Measurements from ENCODE around the gene GAS7. TPM values are rescaled to one million over a fixed set of nuclear protein-coding genes. Genes with fewer than 3 reads are reported as not detected.

The GAS7 gene
- total RNA-seq, 6 experiments from 2014 or later = 1.6 to 7.1 (median 2.7) TPM

GRCh38 chr17:9928601-9929333 is 269.6 kb downstream of the GAS7 start:
- H3K36me3 ChIP-seq = no peaks in the 10 kb centered on the region
- no peak overlapping the region for H3K27ac ChIP-seq
- TF ChIP-seq POLR2A (IDR thresholded peaks at IDR 0.05) (no peak), CTCF (IDR thresholded peaks at IDR 0.05) (peak in 2 of 4 donors; percentile 21 to 22)
- 37% methylated on average over 8 of the region's 13 CpGs for WGBS (ENCODE audit: insufficient coverage, low coverage, low lambda C conversion rate, missing lambda C conversion rate)
- intact Hi-C loops (cut with DNase I) = no loop called here
- no peaks in the 10 kb centered on the region for H3K27me3 ChIP-seq
- ATAC-seq (no peak), DNase-seq (peak in 1 of 3 donors; percentile 11)
- no peaks in the 10 kb centered on the region for H3K4me1 ChIP-seq
- no peak overlapping the region for H3K4me3 ChIP-seq
- no peaks in the 10 kb centered on the region for H3K9me3 ChIP-seq

GRCh38 chr17:9926150-9926804 is 272.1 kb downstream of the GAS7 start:
- H3K9me3 ChIP-seq = no peaks in the 10 kb centered on the region
- intact Hi-C loops (cut with DNase I) = no loop called here
- TF ChIP-seq POLR2A (IDR thresholded peaks at IDR 0.05) (no peak), CTCF (IDR thresholded peaks at IDR 0.05) (no peak)
- 55% methylated on average over 2 of the region's 21 CpGs for WGBS (ENCODE audit: insufficient coverage, low coverage, low lambda C conversion rate, missing lambda C conversion rate)
- H3K4me1 ChIP-seq = no peaks in the 10 kb centered on the region
- H3K27ac ChIP-seq = no peak overlapping the region
- no peaks in the 10 kb centered on the region for H3K27me3 ChIP-seq
- H3K4me3 ChIP-seq = no peak overlapping the region
- H3K36me3 ChIP-seq = no peaks in the 10 kb centered on the region
- no peak for ATAC-seq
- DNase-seq = no peak

- Histone ChIP-seq H3K4me1 (no peaks in the 10 kb centered on the region), H3K27ac (no peak overlapping the region), H3K4me3 (no peak overlapping the region), H3K27me3 (no peaks in the 10 kb centered on the region), H3K9me3 (no peaks in the 10 kb centered on the region), H3K36me3 (no peaks in the 10 kb centered on the region)
- WGBS (ENCODE audit: insufficient coverage, low coverage, low lambda C conversion rate, missing lambda C conversion rate) = 33% methylated on average over 1 of the region's 11 CpGs
- TF ChIP-seq POLR2A (IDR thresholded peaks at IDR 0.05) (no peak), CTCF (IDR thresholded peaks at IDR 0.05) (no peak)
- peak in 1 of 4 donors; percentile 10 for ATAC-seq
- intact Hi-C loops (cut with DNase I) = no loop called here
- no peak for DNase-seq
These were observed 272.9 kb downstream of the GAS7 start for GRCh38 chr17:9925457-9925856.

- peak; percentile 70 to 87 (median 78) for TF ChIP-seq CTCF (IDR thresholded peaks at IDR 0.05)
- no peak for TF ChIP-seq POLR2A (IDR thresholded peaks at IDR 0.05)
- no peaks in the 10 kb centered on the region for H3K9me3 ChIP-seq
- no peak overlapping the region for H3K4me3 ChIP-seq
- no peaks in the 10 kb centered on the region for H3K36me3 ChIP-seq
- peak; percentile 81 to 93 (median 83) for ATAC-seq
- intact Hi-C loops (cut with DNase I) = no loop called here
- H3K27me3 ChIP-seq = no peaks in the 10 kb centered on the region
- no peak for DNase-seq
- no peaks in the 10 kb centered on the region for H3K4me1 ChIP-seq
- no peak overlapping the region for H3K27ac ChIP-seq
- WGBS (ENCODE audit: insufficient coverage, low coverage, low lambda C conversion rate, missing lambda C conversion rate) = 19% methylated on average over 6 of the region's 6 CpGs
These were observed 273.6 kb downstream of the GAS7 start for GRCh38 chr17:9924735-9925191.
